Measurements from ENCODE around the gene PASK. TPM values are rescaled to one million over a fixed set of nuclear protein-coding genes. Genes with fewer than 3 reads are reported as not detected.

PASK gene
- total and polyA plus RNA-seq, 2 donors (not counting 1 experiment from before 2014, with no cell fraction given), result 1.0 to 1.5 TPM

GRCh38 chr2:241072151-241072550 lies 77.1 kb downstream of the PASK start:
- peaks cover 14% of the 10 kb centered on the region for H3K36me3 ChIP-seq (ENCODE audit: control insufficient read depth, insufficient read depth, low read length)
- H3K4me3 ChIP-seq (replicated peaks in 1 of 4; ENCODE audit: control extremely low read depth in 1 of 4, insufficient read depth in 1 of 4, low read depth in 3 of 4, low read length in 4 of 4), result no peak overlapping the region
- no peaks in the 10 kb centered on the region for H3K27me3 ChIP-seq (ENCODE audit: control insufficient read depth, insufficient read depth, low read length)
- H3K4me2 ChIP-seq (ENCODE audit: extremely low read depth, insufficient read depth, low read length), result no peak overlapping the region
- H3K9ac ChIP-seq (ENCODE audit: insufficient read depth, low read length), result no peak overlapping the region
- H3K9me3 ChIP-seq (ENCODE audit: control insufficient read depth, insufficient read depth, low read depth, low read length), result no peaks in the 10 kb centered on the region
- no peaks in the 10 kb centered on the region for H3K4me1 ChIP-seq (ENCODE audit: control insufficient read depth, extremely low read depth, insufficient read depth, low read length)
- no peaks in the 10 kb centered on the region for H4K20me1 ChIP-seq (ENCODE audit: control insufficient read depth, extremely low read depth, insufficient read depth, low read length)
- H3K79me2 ChIP-seq (ENCODE audit: control insufficient read depth, insufficient read depth, low read length), result no peaks in the 10 kb centered on the region
- H2AFZ ChIP-seq (ENCODE audit: low read length), result no peak overlapping the region
- DNase-seq (ENCODE audit: low read depth in 2 of 2), result no peak
- no peak overlapping the region for H3K27ac ChIP-seq (ENCODE audit: insufficient read depth, low read length)
- TF ChIP-seq CTCF (conservative IDR thresholded peaks at IDR 0.05 in 1 of 2, IDR thresholded peaks at IDR 0.05 in 1 of 2; ENCODE audit: low read depth in 1 of 2, low read length in 2 of 2), result no peak
- no peak for TF ChIP-seq EZH2 (IDR thresholded peaks at IDR 0.05; ENCODE audit: low read length, missing control alignments)

- Histone ChIP-seq H3K27ac (ENCODE audit: insufficient read depth, low read length) (no peak overlapping the region), H3K4me3 (replicated peaks in 1 of 4; ENCODE audit: control extremely low read depth in 1 of 4, insufficient read depth in 1 of 4, low read depth in 3 of 4, low read length in 4 of 4) (no peak overlapping the region), H4K20me1 (ENCODE audit: control insufficient read depth, extremely low read depth, insufficient read depth, low read length) (no peaks in the 10 kb centered on the region), H2AFZ (ENCODE audit: low read length) (no peak overlapping the region), H3K4me2 (ENCODE audit: extremely low read depth, insufficient read depth, low read length) (no peak overlapping the region), H3K4me1 (ENCODE audit: control insufficient read depth, extremely low read depth, insufficient read depth, low read length) (no peaks in the 10 kb centered on the region), H3K9me3 (ENCODE audit: control insufficient read depth, insufficient read depth, low read depth, low read length) (no peaks in the 10 kb centered on the region), H3K79me2 (ENCODE audit: control insufficient read depth, insufficient read depth, low read length) (no peaks in the 10 kb centered on the region), H3K36me3 (ENCODE audit: control insufficient read depth, insufficient read depth, low read length) (peaks cover 14% of the 10 kb centered on the region), H3K9ac (ENCODE audit: insufficient read depth, low read length) (no peak overlapping the region), H3K27me3 (ENCODE audit: control insufficient read depth, insufficient read depth, low read length) (no peaks in the 10 kb centered on the region)
- TF ChIP-seq CTCF (conservative IDR thresholded peaks at IDR 0.05 in 1 of 2, IDR thresholded peaks at IDR 0.05 in 1 of 2; ENCODE audit: low read depth in 1 of 2, low read length in 2 of 2) (no peak), EZH2 (IDR thresholded peaks at IDR 0.05; ENCODE audit: low read length, missing control alignments) (no peak)
- DNase-seq (ENCODE audit: low read depth in 2 of 2), result no peak
Measured at GRCh38 chr2:241071677-241072111, 77.6 kb downstream of the PASK start.

GRCh38 chr2:241070811-241071676 lies 78.2 kb downstream of the PASK start:
- peaks cover 15% of the 10 kb centered on the region for H3K36me3 ChIP-seq (ENCODE audit: control insufficient read depth, insufficient read depth, low read length)
- no peak for DNase-seq (ENCODE audit: low read depth in 2 of 2)
- no peaks in the 10 kb centered on the region for H3K79me2 ChIP-seq (ENCODE audit: control insufficient read depth, insufficient read depth, low read length)
- no peak overlapping the region for H3K4me2 ChIP-seq (ENCODE audit: extremely low read depth, insufficient read depth, low read length)
- no peaks in the 10 kb centered on the region for H3K9me3 ChIP-seq (ENCODE audit: control insufficient read depth, insufficient read depth, low read depth, low read length)
- no peak overlapping the region for H3K27ac ChIP-seq (ENCODE audit: insufficient read depth, low read length)
- H3K9ac ChIP-seq (ENCODE audit: insufficient read depth, low read length), result no peak overlapping the region
- H3K4me3 ChIP-seq (replicated peaks in 1 of 4; ENCODE audit: control extremely low read depth in 1 of 4, insufficient read depth in 1 of 4, low read depth in 3 of 4, low read length in 4 of 4), result no peak overlapping the region
- H3K4me1 ChIP-seq (ENCODE audit: control insufficient read depth, extremely low read depth, insufficient read depth, low read length), result no peaks in the 10 kb centered on the region
- H2AFZ ChIP-seq (ENCODE audit: low read length), result no peak overlapping the region
- H3K27me3 ChIP-seq (ENCODE audit: control insufficient read depth, insufficient read depth, low read length), result no peaks in the 10 kb centered on the region
- H4K20me1 ChIP-seq (ENCODE audit: control insufficient read depth, extremely low read depth, insufficient read depth, low read length), result no peaks in the 10 kb centered on the region
- TF ChIP-seq EZH2 (IDR thresholded peaks at IDR 0.05; ENCODE audit: low read length, missing control alignments) (no peak), CTCF (conservative IDR thresholded peaks at IDR 0.05 in 1 of 2, IDR thresholded peaks at IDR 0.05 in 1 of 2; ENCODE audit: low read depth in 1 of 2, low read length in 2 of 2) (no peak)
